Esophagus (tissue), 2 donors: Measurements from ENCODE around the gene ADPRM. TPM values are rescaled to one million over a fixed set of nuclear protein-coding genes. Genes with fewer than 3 reads are reported as not detected.

Experiments used
- H3K27ac ChIP-seq, 2 donors: one replicate each; pipeline ENCODE4 v1.5.1; 2013; ENCODE audit warnings: low read depth in 2 of 2, mild to moderate bottlenecking in 2 of 2, inconsistent platforms in 1 of 2, low read length in 1 of 2, moderate library complexity in 1 of 2
- H3K27me3 ChIP-seq, 2 donors: one replicate each; pipeline ENCODE4 v1.6.1; 2013; ENCODE audit warnings: low read length in 2 of 2, control low read depth in 1 of 2, mild to moderate bottlenecking in 1 of 2; ENCODE audit not compliant: insufficient read depth in 2 of 2, control insufficient read depth in 1 of 2
- H3K36me3 ChIP-seq, 2 donors: one replicate each; pipeline ENCODE4 v1.6.1; 2013; ENCODE audit warnings: low read length in 1 of 2; ENCODE audit not compliant: control insufficient read depth in 2 of 2, insufficient read depth in 2 of 2
- H3K4me1 ChIP-seq, 2 donors: one replicate each; pipeline ENCODE4 v1.6.1; 2013; ENCODE audit warnings: low read length in 1 of 2; ENCODE audit not compliant: control insufficient read depth in 2 of 2, insufficient read depth in 2 of 2
- H3K4me3 ChIP-seq, 2 donors: one replicate each; pipeline ENCODE4 v1.5.1; 2013; ENCODE audit warnings: low read length in 2 of 2, mild to moderate bottlenecking in 2 of 2, low read depth in 1 of 2, moderate library complexity in 1 of 2
- H3K9me3 ChIP-seq, 2 donors: one replicate each; pipeline ENCODE4 v1.6.1; 2013; ENCODE audit warnings: mild to moderate bottlenecking in 2 of 2, low read depth in 1 of 2, low read length in 1 of 2, moderate library complexity in 1 of 2; ENCODE audit not compliant: control insufficient read depth in 2 of 2, insufficient read depth in 1 of 2
- WGBS, 2 donors: extraction: QIAGEN DNeasy Blood & Tissue Kit; methylation state at CpG; one replicate each; pipeline ENCODE4 v1.1.7; 2013; 5-methylcytosine and 5-hydroxymethylcytosine counted together
- polyA plus RNA-seq, 2 donors: library from polyadenylated mRNA; stranded (reverse); fragments of 200-250 nt; gene quantifications; one replicate each; pipeline ENCODE4 v1.2.3, GENCODE V29; 2013
- donor health status: healthy with polysubstance abuse.
- donor health status: Bipolar disorder and iron deficiency.

The ADPRM gene, protein sequence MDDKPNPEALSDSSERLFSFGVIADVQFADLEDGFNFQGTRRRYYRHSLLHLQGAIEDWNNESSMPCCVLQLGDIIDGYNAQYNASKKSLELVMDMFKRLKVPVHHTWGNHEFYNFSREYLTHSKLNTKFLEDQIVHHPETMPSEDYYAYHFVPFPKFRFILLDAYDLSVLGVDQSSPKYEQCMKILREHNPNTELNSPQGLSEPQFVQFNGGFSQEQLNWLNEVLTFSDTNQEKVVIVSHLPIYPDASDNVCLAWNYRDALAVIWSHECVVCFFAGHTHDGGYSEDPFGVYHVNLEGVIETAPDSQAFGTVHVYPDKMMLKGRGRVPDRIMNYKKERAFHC
- polyA plus RNA-seq, result 1 to 10 TPM; 3.5 to 6.5 TPM

DNA sequence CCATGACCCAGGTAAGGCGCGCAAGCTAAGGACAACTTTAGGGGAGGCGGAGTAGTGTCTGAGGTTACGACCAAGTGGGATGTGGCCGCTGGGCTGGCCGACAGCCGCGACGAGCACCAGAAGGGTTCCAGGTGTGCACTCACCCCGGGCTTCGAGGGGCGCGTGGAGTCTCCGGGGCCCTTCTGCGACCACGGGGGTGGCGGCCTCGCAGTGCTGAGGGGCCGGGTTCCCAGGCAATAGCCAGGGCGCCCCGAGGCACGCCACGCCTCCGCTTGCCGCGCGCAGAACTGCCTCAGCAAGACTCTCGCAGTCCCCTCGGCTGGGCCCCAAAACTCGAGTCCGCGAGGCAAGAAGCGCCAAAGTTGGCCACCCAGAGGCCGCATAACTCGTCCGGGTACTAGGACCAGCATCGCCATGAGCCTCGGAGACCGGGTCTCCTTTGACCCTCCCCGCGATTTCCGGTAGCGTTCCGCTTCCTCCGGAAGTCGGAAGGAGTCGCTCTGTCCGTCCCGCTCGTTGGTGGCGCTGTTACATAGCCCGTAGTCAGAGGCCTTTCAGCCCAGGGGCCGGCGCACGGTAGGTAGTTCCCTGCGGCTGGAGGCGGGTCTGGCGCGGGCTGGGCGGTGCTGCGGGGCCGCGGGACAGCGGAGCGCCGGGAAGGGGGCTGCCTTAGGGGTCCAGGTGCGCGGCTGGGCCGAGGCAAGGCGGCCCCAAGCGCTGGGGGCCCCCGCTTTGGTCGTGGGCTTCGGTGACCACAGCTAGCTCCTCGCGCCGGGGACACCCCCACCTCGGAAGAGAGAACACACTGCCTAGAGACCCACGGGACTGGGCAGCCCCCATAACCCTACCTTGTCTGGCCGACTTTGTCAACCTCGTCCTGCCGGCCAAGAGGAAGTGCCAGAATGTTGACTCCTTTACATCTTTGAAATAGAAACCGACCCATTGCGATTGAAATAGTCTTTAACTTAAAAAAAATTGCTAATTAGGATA, at the start of gene ADPRM, which contains the start of gene SCO1:
Gene ADPRM (plus strand): TSS at position 503 of the 990 bp plus-strand sequence. CDS start 7,333 bp downstream, outside the sequence.
Gene SCO1 (minus strand): TSS at position 442 of the 990 bp plus-strand sequence. CDS start 26 bp downstream, at position 416.
- Histone ChIP-seq H3K4me1 (peaks cover 0 to 4% of the 10 kb centered on the region in 2 donors), H3K9me3 (no peaks in the 10 kb centered on the region), H3K27ac (peak within 1 kb of the TSS; percentile 94 to 96), H3K36me3 (no peaks in the 10 kb centered on the region), H3K27me3 (no peaks in the 10 kb centered on the region), H3K4me3 (peak within 1 kb of the TSS; percentile 94 to 99)
- 0% methylated on average over 81 to 84 of the region's 84 CpGs for WGBS, 2 donors

GRCh38 chr17:10648381-10648780, 49.0 kb upstream of the ADPRM start:
- no peaks in the 10 kb centered on the region for H3K4me1 ChIP-seq
- H3K27ac ChIP-seq, result no peak overlapping the region
- no peak overlapping the region for H3K4me3 ChIP-seq
- WGBS, 2 donors, result 88 to 91% methylated on average over 5 of the region's 5 CpGs
- H3K9me3 ChIP-seq, result no peaks in the 10 kb centered on the region
- H3K36me3 ChIP-seq, result no peaks in the 10 kb centered on the region
- no peaks in the 10 kb centered on the region for H3K27me3 ChIP-seq

- H3K9me3 ChIP-seq, result no peaks in the 10 kb centered on the region
- WGBS, 2 donors, result 72 to 81% methylated on average over 3 of the region's 3 CpGs
- H3K27ac ChIP-seq, result no peak overlapping the region
- no peaks in the 10 kb centered on the region for H3K4me1 ChIP-seq
- no peaks in the 10 kb centered on the region for H3K36me3 ChIP-seq
- H3K4me3 ChIP-seq, result no peak overlapping the region
- no peaks in the 10 kb centered on the region for H3K27me3 ChIP-seq
Measured at GRCh38 chr17:10648956-10649355, 48.4 kb upstream of the ADPRM start.

- Histone ChIP-seq H3K9me3 (no peaks in the 10 kb centered on the region), H3K36me3 (no peaks in the 10 kb centered on the region), H3K27me3 (no peaks in the 10 kb centered on the region), H3K4me1 (no peaks in the 10 kb centered on the region), H3K27ac (no peak overlapping the region), H3K4me3 (no peak overlapping the region)
- WGBS, 2 donors, result 89 to 90% methylated on average over 5 of the region's 5 CpGs
Measured at GRCh38 chr17:10649602-10650001, 47.8 kb upstream of the ADPRM start.

DNA sequence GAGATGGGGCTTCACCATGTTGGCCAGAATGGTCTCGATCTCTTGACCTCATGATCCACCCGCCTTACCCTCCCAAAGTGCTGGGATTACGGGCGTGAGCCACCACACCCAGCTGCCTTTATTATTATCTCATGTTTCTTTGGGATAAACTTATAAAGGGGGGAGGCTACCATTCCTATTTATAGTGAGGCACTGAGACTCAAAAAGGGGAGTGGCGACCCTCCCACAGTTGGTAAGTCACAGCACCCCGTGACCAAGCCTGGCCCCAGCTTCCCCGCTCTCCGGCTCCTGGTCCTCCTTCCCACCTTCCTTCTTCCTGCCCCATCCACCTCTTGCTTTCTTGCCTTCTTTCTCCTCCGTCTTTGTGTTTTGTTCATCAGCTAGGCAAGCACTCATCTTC, 45.5 kb upstream of the ADPRM start:
- WGBS, 2 donors, result 75 to 86% methylated on average over 9 of the region's 9 CpGs
- no peak overlapping the region for H3K27ac ChIP-seq
- no peaks in the 10 kb centered on the region for H3K27me3 ChIP-seq
- no peaks in the 10 kb centered on the region for H3K36me3 ChIP-seq
- H3K4me3 ChIP-seq, result no peak overlapping the region
- no peaks in the 10 kb centered on the region for H3K9me3 ChIP-seq
- no peaks in the 10 kb centered on the region for H3K4me1 ChIP-seq

- no peak overlapping the region for H3K4me3 ChIP-seq
- H3K36me3 ChIP-seq, result no peaks in the 10 kb centered on the region
- 63 to 67% methylated on average over 11 of the region's 11 CpGs for WGBS, 2 donors
- H3K27me3 ChIP-seq, result no peaks in the 10 kb centered on the region
- H3K27ac ChIP-seq, result no peak overlapping the region
- no peaks in the 10 kb centered on the region for H3K4me1 ChIP-seq
- no peaks in the 10 kb centered on the region for H3K9me3 ChIP-seq
Measured at GRCh38 chr17:10652984-10653659, 44.3 kb upstream of the ADPRM start.

- H3K4me1 ChIP-seq, result no peaks in the 10 kb centered on the region
- no peaks in the 10 kb centered on the region for H3K9me3 ChIP-seq
- no peaks in the 10 kb centered on the region for H3K27me3 ChIP-seq
- no peak overlapping the region for H3K4me3 ChIP-seq
- no peaks in the 10 kb centered on the region for H3K36me3 ChIP-seq
- H3K27ac ChIP-seq, result no peak overlapping the region
- WGBS, 2 donors, result 72 to 86% methylated on average over 5 of the region's 5 CpGs
Measured at GRCh38 chr17:10653987-10654386, 43.4 kb upstream of the ADPRM start.

DNA sequence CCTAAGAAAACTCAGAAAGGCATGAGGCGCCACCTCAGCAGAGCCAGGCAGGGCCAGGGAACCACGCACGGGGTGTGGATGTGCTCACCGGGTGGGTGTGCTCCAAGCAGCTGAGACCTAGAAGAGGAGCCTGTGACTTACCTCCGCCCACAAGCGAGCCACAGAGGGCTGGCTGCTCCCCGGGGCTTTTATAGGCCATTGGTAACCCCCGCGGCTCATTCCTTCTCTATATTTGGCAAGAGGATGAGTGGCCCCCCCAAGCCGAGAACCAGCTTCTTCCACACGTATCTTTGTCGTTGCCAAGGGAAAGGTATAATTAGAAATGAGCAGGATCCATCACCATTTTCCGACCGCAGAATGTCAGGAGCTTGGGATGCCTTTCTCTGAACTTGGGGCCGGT, 40.2 kb upstream of the ADPRM start, which contains the start of gene MYH3:
Gene MYH3 (minus strand): TSS at position 162 of the 400 bp plus-strand sequence. CDS start 2,245 bp downstream, outside the sequence.
- Histone ChIP-seq H3K27ac (no peak within 1 kb of the TSS), H3K36me3 (peaks cover 0 to 6% of the 10 kb centered on the region in 2 donors), H3K9me3 (no peaks in the 10 kb centered on the region), H3K4me3 (no peak within 1 kb of the TSS), H3K27me3 (no peaks in the 10 kb centered on the region), H3K4me1 (no peaks in the 10 kb centered on the region)
- 82 to 85% methylated on average over 15 of the region's 15 CpGs for WGBS, 2 donors

DNA sequence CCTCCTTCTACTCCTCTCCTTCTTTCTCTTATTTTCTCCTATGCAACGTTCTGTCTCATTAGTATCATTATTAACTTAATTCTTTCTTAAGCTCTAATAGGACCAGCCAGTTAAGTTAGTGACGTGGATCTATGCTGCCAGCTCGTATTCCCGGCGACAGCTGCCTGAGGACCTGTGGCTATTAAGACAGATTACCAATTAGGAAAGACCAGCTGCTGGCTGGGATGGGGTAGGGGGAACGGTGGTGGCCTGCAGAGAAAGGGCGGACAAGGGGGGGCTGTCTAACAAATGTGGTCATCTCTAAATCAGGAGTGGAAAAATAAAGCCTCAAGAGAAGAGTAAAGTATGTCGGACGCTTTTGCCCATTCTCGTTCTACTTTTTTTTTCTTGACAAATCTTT, 39.5 kb upstream of the ADPRM start:
- Histone ChIP-seq H3K4me1 (no peaks in the 10 kb centered on the region), H3K27me3 (no peaks in the 10 kb centered on the region), H3K36me3 (peaks cover 0 to 6% of the 10 kb centered on the region in 2 donors), H3K27ac (no peak overlapping the region), H3K9me3 (no peaks in the 10 kb centered on the region), H3K4me3 (no peak overlapping the region)
- WGBS, 2 donors, result 79% methylated on average over 10 of the region's 10 CpGs
